NCI-H526 (cell line): ENCODE data around the gene FUT6.
A peak's percentile ranks its signal among the peaks of the same experiment; 100 is the strongest.
"Not testable (repeated sequence)": the region's sequence is repeated elsewhere in the genome, so short reads cannot be mapped to it uniquely, and the experiment has no call there.

ENCODE experiments used
- DNase-seq, 2 experiments: peaks; one replicate each; lab custom pipeline; 2025; lab: John Stamatoyannopoulos, UW

FUT6 gene, protein sequence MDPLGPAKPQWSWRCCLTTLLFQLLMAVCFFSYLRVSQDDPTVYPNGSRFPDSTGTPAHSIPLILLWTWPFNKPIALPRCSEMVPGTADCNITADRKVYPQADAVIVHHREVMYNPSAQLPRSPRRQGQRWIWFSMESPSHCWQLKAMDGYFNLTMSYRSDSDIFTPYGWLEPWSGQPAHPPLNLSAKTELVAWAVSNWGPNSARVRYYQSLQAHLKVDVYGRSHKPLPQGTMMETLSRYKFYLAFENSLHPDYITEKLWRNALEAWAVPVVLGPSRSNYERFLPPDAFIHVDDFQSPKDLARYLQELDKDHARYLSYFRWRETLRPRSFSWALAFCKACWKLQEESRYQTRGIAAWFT

DNA sequence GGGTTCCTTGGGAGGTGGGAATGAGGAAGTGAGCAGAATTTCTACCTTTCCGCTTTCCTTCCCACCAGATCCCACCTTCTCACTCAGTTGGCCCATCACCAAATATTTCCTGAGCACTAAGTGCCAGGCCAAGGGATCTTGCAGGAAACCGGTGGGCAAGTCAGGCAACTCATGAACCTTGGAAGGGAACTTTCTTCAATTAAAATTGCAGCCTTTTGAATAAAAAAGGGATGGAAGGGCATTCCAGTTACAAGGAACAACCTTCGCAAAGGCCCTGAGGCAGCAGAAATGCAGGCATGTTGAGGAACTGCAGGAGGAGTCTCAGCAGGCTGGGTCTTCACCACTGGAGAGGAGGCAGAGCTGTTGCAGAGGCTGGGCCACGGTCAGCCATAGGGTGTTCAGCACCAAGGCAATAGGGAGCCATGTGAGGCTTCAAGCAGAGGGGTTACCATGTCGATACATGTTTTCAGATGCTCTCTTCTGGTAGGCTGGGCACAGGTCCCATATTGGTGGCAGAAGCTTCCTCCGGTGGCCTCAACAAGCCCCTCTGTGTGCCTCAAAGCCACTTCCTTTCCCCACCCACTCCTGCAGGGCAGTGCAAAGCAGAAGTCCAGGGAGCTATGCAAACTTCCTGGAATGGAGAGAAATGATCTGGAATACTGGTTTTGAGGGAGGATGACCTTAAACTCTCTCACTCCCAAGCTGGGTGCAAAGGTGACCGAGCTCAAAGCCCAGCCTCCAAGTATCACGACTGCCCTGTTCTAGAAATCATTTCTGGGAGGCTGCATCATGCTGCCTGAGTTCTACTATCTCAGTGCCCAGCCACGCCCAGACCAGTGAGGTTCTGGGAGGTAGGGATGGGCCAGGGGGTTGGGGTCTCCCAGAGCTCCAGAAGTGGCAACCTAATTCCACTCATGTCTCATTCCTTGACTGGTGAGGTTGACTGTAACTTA is at the start of gene FUT6:
FUT6 (minus strand) TSS at position 638 of the 953 bp plus-strand sequence. CDS start 7,135 bp downstream, outside the sequence.
- DNase-seq, result no peak

DNA sequence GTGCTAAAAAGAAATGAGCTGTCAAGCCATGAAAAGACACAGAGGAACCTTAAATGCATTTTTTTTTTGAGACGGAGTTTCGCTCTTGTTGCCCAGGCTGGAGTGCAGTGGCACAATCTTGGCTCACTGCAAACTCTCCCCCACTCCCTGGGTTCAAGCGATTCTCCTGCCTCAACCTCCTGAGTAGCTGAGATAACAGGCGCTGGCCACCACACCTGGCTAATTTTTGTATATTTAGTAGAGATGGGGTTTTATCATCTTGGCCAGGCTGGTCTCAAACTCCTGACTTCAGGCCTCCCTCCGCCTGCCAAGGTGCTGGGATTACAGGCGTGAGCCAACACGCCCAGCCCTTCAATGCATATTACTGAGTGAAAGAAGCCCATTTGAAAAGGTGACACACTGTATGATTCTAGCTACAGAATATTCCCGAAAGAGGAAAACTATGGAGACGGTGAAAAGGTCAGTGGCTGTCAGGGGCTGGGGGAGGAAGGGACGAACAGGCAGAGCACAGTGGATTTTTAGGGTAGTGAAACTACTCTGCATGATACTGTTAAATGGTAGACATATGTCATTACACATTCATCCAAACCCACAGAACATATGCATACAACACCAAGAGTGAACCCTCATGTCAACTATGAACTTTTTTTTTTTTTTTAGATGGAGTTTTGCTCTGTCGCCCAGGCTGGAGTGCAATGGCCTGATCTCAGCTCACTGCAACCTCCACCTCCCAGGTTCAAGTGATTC is 44.7 kb upstream of the FUT6 start:
- not testable (repeated sequence) for DNase-seq

DNA sequence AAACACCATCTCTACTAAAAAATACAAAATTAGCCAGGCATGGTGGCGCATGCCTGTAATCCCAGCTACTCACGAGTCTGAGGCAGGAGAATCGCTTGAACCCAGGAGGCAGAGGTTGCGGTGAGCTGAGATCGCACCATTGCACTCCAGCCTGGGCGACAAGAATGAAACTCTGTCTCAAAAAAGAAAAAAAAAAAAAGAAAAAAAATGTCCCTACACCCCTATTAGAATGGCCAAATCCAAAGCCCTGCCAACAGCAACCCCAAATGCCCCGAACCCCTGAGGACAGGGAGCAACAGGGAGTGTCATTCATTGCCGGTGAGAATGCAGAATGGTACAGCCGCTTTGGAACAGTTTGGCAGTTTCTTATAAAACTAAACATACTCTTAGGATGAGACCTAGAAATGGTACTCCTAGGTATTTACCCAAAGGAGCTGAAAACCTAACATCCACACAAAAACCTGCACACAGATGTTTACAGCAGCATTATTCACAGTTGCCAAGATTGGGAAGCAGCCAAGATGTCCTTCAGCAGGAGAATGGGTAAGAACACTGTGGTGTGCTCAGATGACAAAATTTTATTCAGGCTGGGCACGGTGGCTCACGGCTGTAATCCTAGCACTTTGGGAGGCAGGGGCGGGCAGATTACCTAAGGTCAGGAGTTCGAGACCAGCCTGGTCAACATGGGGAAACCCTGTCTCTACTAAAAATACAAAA is 43.8 kb upstream of the FUT6 start:
- DNase-seq, result not testable (repeated sequence)

DNA sequence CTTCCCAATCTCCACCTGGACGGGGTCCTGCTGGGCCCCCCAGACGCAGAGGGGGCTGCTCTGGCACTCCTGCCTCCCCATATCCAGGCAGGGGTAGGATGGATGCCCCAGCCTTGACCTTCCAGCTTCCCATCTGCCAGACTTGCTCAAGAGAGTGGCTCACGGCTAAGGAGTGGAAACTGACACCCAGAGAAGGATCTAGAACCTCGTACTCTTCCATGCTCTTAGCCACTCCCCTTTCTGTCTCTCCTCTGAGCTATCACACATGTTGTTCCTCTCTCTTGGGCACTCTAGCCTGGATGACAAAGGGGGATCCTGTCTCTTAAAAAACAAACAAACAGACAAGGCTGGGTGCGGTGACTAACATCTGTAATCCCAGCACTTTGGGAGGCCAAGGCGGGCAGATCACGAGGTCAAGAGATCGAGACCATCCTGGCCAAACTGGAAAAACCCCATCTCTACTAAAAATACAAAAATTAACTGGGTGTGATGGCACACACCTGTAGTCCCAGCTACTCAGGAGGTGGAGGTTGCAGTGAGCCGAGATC is 43.0 kb upstream of the FUT6 start:
- no peak for DNase-seq

DNA sequence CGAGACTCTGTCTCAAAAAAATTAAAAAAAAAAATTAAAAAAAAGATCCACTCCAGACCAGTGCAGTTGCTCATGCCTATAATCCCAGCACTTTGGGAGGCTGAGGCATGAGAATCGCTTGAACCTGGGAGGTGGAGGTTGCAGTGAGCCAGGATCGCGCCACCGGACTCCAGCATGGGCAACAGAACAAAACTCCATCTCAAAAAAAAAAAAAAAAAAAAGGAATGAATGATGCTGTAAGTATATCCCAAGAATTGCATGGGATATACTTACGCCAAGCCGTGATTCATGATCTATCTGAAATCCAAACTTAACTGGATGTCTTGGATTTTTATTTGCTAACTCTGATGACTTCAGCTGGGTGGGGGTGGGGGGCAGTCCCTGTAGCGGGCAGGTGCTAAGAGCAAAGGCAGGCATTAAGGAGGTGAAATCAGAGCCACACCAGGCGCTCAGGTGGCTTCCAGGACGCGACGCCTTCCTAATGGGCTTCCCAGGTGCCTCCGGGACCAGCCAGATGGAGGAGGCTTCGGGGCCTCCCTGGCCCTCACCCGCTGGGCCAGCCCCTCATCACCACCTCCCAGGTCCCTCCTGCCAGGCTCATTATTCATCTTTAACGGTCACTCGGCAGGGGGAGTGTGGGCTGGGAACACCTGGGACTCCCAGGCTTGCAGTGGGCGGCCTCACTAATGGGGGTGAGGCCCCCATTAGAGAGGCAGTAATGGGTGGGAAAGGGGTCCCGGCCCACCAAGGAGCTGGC is 42.2 kb upstream of the FUT6 start:
- peak in 1 of 2 experiments; percentile 16 for DNase-seq

DNA sequence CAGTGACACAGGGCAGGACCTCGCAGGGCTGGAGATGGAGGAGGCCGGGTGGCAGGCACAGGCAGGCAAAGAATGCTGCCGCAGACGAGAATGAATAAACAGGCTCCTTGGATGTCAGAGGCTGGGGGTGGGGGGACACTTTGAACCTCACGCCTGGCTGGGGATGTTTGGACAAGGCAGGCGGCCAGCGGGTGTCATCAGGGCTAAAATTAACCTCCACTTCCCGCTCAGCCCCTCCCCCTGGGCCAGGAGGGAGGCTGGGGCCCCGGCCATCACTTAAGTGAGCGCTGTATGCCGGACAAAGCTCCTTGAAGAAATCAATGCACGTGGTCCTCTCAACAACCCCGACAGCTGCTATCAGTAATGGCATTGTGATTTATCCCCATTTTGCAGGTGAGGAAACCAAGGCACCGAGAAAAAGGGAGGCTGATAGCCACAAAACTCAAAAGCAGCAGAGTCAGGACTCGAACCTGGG is 41.1 kb upstream of the FUT6 start:
- no peak for DNase-seq

DNA sequence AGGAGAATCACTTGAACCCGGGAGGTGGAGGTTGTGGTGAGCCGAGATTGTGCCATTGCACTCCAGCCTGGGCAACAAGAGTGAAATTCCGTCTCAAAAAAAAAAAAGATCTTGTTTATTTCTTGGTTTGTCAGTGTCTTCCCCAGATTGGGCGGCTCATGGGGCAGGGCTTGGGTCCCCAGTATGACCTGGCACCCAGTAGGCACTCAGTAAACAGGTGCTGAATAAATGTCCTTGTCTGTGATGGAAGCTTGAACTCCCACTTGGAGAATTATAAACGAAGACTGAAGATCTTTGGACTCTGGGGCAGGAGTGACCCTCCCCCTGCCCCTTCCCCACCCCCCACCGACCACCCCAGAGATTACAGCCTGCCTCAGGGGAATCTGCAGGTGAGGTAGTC is 40.7 kb upstream of the FUT6 start:
- no peak for DNase-seq

DNA sequence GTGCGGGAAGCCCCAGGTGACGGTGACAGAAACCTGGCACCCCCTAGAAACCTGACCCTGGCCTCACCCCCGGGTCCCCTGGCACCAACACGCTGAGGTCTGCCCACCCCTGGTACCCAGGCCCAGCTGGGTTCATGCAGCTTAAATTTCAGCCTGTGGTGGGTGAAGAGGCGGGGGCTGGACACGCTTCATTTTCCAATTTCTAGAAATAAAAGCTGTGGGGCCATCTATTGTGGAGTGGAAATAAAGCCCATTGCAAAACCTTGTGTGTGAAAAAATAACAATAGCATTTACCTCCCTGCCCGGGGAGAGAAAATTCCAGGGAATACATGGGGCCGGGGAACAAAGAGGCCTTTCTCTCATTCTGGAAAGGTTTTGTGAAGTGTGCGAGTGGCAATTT is 38.4 kb upstream of the FUT6 start:
- DNase-seq, result no peak

DNA sequence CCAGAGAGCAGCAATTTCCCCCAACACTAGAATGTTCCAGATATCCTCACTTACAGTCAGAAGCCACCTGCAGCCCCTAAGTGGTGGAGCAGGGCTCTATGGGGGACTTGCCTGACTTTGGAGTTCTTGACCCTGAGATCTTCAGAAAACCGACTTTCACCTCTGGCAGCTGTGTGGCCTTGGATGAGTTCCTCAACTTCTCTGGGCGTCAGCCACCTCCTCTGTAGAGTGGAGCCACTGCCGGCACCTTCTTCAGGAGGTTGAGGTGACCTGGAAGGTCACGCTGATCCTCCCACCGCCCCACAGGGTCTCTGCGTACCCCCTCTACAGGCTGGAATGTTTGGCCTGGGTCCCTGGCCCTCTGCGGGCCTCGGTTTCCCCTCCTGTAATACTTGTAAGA is 37.9 kb upstream of the FUT6 start:
- no peak for DNase-seq

DNA sequence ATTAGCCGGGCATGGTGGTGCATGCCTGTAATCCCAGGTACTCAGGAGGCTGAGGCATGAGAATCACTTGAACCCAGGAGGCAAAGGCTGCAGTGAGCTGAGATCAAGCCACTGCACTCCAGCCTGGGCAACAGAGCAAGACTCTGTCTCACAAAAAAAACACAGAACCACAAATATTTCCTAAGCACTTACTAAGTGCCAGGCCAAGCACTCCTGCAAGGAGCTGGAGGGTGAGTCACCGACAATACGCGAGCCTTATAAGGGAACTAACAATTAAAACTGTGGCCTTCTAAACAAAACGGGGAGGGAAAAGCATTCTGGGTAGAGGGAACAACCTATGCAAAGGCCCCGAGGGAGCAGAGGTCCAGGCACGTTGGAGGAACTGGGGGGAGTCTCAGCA is 35.0 kb upstream of the FUT6 start:
- not testable (repeated sequence) for DNase-seq

DNA sequence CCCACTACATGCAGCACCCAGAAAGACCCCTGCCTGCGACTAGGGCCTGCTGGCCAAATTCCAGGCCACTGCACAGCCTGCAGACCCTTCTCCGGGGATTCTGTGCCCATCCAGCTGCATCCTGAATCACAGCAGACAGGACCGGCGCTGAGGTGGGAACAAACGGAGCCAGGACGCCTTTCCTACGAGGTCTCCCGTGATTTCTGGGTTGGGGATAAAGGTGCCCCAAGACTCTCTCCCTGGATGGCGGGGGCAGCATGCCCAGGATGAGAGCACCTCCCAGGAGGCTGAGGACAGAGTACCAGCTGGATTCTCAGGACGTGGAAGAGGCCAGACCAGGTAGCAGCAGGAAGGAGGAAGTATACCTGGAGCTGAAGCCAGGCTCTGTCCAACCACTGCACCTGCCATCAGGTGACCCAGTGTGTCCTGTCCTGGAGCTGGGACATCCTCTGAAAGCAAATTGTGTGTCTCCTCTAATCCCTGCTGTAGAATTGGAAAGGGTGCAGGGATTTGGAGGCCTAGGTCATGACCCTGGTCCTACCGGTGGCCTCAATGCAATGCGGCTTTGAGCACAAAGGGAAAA is 34.2 kb upstream of the FUT6 start:
- DNase-seq, result no peak

DNA sequence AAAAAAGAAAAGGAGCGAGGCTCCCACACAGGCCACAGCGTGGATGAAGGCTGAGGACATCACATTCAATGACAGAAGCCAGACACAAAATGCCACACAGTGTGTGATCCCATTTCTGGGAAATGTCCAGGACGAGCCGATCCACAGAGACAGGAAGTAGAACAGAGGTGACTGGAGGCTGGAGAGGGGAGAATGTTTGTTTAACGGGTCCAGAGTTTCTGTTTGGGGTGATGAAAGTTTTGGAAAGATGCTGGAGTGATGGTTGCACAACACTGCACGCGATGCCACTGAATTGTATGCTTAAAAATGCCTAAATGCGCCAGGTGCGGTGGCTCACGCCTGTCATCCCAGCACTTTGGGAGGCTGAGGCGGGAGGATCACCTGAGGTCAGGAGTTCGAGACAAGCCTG is 31.5 kb upstream of the FUT6 start:
- no peak for DNase-seq

DNA sequence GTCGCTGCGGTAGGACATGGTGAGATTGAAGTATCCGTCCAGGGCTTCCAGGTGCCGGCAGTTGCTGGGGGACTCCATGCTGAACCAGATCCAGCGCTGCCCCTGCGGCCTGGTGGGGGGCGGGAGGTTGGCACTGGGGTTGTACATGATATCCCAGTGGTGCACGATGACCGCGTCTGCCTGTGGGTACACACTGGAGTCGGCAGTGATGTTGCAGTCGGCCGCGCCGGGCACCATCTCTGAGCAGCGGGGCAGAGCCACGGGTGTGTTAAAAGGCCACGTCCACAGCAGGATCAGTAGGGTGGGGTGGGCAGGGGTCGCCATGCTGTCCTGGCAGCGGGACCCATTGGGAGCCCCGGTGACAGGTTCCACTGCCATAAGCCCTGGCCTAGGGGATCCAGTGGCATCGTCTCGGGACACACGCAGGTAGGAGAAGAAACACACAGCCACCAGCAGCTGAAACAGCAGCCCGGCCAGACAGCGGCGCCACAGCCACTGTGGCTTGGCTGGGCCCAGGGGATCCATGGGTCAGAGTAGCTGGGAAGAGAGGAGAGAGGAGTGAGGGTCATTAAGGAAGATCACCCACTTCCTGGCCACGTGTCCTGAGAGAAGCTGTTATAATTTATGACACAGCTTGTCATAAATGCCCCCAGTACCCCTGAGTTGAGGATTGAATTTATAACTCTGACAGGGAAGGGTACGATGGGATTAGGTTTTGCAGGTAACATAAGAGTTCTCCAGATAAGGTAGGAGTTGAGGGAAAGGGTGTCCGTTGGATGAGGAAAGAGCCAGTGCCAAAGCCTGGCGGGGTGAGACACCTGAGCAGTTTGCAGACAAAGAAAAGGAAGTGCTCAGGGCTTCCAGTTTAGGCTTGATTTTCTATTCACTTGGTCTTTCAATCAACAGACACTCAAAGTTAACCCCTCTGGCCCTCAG is 28.0 kb upstream of the FUT6 start:
- DNase-seq, result no peak

DNA sequence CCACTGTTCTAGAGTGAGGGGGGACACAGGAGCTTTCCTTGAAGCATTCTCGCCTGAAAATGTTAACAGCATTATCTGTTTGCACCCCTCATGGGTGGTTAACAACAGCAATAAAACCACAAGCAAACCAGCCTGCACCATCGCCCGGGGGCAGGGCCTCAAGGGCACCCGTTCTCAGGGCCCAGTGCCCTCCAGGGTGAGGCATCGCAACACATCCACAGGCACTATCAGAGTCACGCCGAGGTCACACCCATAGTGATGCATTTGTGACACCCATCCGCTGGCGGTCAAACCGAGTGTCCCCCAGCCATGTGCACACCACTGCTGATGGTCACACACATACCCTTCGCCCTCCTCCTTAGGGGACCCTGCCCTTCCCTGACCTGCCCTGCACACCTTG is 26.3 kb upstream of the FUT6 start:
- no peak for DNase-seq

DNA sequence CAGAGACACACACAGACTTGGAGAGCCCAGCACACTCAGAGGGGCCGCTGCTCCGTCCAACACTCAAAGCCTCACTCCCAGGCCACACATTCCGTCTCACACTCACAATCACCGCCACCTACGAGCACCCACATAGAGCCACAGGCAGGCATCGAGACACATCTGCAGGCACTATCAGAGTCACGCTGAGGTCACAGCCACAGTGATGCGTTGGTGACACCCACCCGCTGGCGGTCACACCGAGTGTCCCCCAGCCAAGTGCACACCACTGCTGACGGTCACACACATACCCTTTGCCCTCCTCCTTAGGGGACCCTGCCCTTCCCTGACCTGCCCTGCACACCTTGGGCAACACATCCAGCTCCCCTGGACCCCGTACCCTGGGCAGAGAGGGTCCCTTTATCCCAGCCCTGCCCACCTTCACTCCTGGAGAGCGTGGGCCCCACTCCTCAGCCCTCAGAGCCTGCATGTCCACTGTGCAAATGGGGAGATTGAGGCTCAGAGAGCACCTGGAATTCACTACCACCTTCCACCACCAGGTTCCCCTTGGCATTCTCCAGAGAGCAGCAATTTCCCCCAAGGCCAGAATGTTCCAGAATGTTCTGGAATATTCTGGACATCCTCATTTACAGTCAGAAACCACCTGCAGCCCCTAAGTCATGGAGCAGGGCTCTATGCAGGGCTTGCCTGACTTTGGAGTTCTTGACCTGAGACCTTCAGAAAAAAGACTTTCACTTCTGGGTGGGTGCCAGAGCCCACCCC is 25.4 kb upstream of the FUT6 start:
- DNase-seq, result no peak

DNA sequence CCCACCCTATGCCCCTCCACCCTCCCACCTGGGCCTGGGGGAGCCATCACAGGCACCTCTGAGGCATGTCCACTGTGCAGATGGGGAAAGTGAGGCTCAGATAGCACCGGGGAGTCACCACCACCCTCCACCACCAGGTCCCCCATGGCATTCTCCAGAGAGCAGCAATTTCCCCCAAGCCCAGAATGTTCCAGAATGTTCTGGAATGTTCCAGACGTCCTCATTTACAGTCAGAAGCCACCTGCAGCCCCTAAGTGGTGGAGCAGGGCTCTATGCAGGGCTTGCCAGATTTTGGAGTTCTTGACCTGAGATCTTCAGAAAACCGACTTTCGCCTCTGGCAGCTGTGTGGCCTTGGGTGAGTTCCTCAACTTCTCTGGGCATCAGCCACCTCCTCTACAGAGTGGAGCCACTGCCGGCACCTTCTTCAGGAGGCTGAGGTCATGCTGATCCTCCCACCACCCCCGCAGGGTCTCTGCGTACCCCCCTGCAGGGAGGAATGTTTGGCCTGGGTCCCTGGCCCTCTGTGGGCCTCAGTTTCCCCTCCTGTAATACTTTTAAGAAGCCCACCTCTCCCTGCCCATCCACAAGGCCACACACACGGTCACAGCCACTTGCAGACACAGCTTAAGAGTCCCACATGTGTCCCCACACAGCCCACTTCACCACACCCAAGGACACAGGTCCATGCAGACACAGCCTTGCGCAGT is 24.7 kb upstream of the FUT6 start:
- no peak for DNase-seq

DNA sequence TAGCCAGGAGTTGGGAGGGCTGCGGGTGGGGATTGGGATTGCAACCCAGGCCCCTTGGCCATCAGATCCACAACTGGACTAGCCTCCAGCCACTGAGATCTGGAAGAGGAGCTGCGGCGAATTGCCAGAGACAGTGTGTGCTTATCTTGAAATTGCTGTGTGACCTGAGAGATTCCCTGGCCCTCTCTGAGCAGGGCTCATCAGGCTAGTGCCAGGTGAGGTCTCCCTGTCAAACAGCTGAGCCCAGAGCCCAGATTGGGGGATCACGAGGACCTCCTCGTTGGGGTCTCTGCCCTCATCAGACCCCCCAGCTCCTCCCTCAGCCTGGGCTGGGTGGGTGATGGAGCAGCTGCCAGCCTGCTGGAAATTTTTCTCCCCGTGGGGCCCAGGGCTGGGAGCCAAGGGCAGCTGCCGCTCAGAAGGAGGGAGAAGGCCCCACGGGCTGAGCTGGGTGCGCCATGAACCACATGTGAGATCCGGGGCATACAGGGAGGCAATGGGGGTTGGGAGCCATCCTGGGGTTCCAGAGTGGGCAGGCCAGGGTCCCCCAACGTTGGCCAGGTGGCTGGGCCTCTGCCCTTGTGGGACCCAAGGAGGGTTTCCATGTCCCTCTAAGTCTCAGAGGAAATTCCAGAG is 23.6 kb upstream of the FUT6 start:
- no peak for DNase-seq
